ENCODE measurements around the gene PCSK1. TPM values are rescaled to one million over a fixed set of nuclear protein-coding genes. Genes with fewer than 3 reads are reported as not detected.

The PCSK1 gene
- polyA plus RNA-seq, 3 donors, result not detected

DNA sequence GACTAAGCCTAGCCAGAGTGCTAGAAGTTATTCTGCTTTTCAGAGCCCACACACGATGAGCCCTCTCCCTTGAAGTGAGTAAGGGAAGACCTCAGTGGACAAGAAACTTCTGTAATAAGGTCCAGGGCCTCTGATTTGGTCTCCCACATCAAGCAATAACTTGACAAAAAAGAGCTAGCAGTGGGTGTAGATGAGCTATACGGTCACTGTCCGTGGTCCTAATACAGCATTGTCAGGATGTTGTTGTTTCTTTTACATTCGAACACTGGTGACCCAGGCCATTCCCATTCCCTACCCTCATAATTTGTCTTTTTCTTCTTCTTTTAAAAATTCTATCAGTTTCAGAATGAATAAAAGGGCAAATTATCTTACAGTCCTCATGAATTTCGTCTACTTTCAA lies 5.2 kb downstream of the PCSK1 start:
- Mint-ChIP-seq H3K36me3 (peaks cover 1 to 4% of the 10 kb centered on the region in 2 donors), H3K9me3 (peaks cover 0 to 22% (median 17%) of the 10 kb centered on the region in 7 donors), H3K27me3 (ENCODE audit: low read depth in 3 of 3) (peaks cover 23 to 36% (median 29%) of the 10 kb centered on the region in 3 donors), H3K27ac (no peak overlapping the region), H3K4me1 (no peaks in the 10 kb centered on the region), H3K4me3 (no peak overlapping the region)
- intact Hi-C loops (cut with micrococcal nuclease), result no loop called here
- Histone ChIP-seq H3K9ac (ENCODE audit: insufficient read depth, low read length, poor library complexity, severe bottlenecking) (no peak overlapping the region), H4K20me1 (ENCODE audit: insufficient read depth, low read length) (no peaks in the 10 kb centered on the region), H3K4me3 (replicated peaks in 1 of 3; ENCODE audit: low read depth in 2 of 3, low read length in 3 of 3) (no peak overlapping the region), H3K36me3 (replicated peaks in 1 of 2; ENCODE audit: control insufficient read depth in 1 of 2, insufficient read depth in 2 of 2, low read length in 2 of 2) (no peaks in the 10 kb centered on the region), H3K4me2 (replicated peaks; ENCODE audit: extremely low read depth, low read length, poor library complexity, severe bottlenecking) (no peak overlapping the region), H3K79me2 (ENCODE audit: insufficient read depth, low read length) (no peaks in the 10 kb centered on the region), H3K9me3 (replicated peaks in 1 of 2; ENCODE audit: control insufficient read depth in 1 of 2, insufficient read depth in 1 of 2, low read length in 2 of 2) (peaks cover 13 to 22% of the 10 kb centered on the region in 2 donors), H3K4me1 (ENCODE audit: control insufficient read depth in 1 of 2, insufficient read depth in 2 of 2, low read length in 2 of 2) (no peaks in the 10 kb centered on the region), H3K27ac (ENCODE audit: low read depth in 1 of 2, low read length in 2 of 2) (no peak overlapping the region), H3K27me3 (ENCODE audit: control insufficient read depth in 2 of 2, insufficient read depth in 2 of 2, low read length in 2 of 2) (peaks cover 33 to 36% of the 10 kb centered on the region in 2 donors), H2AFZ (ENCODE audit: insufficient read depth, low read depth, low read length, poor library complexity, severe bottlenecking) (no peak overlapping the region)
- 33% methylated on average over 1 of the region's 5 CpGs for WGBS (ENCODE audit: insufficient coverage)
- TF ChIP-seq, protein P1, sequence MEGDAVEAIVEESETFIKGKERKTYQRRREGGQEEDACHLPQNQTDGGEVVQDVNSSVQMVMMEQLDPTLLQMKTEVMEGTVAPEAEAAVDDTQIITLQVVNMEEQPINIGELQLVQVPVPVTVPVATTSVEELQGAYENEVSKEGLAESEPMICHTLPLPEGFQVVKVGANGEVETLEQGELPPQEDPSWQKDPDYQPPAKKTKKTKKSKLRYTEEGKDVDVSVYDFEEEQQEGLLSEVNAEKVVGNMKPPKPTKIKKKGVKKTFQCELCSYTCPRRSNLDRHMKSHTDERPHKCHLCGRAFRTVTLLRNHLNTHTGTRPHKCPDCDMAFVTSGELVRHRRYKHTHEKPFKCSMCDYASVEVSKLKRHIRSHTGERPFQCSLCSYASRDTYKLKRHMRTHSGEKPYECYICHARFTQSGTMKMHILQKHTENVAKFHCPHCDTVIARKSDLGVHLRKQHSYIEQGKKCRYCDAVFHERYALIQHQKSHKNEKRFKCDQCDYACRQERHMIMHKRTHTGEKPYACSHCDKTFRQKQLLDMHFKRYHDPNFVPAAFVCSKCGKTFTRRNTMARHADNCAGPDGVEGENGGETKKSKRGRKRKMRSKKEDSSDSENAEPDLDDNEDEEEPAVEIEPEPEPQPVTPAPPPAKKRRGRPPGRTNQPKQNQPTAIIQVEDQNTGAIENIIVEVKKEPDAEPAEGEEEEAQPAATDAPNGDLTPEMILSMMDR (IDR thresholded peaks at IDR 0.05), result no peak
- no peak for DNase-seq

DNA sequence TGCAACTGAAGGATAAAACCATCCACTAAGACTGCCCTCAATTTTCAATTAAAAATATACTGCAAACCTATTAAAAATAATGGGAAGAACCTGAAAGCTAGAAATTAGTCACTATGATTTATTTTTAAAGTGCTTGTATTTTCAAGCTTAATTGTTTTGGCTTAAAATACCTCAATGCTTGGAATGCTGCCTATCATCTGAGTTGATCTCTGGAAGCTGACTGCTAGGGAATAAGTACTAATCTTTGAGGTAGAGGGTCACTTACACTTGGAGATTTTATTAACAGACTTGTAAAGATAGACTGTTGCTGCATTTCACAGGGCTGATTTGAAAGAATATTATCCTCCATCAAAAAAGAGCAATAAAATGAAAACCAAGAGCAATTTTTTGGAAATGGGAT lies 6.2 kb downstream of the PCSK1 start:
- H3K79me2 ChIP-seq (ENCODE audit: insufficient read depth, low read length), result no peaks in the 10 kb centered on the region
- no peak overlapping the region for H2AFZ ChIP-seq (ENCODE audit: insufficient read depth, low read depth, low read length, poor library complexity, severe bottlenecking)
- no peak overlapping the region for H3K4me3 ChIP-seq (replicated peaks in 1 of 3; ENCODE audit: low read depth in 2 of 3, low read length in 3 of 3)
- H3K4me2 ChIP-seq (replicated peaks; ENCODE audit: extremely low read depth, low read length, poor library complexity, severe bottlenecking), result no peak overlapping the region
- Mint-ChIP-seq H3K27me3 (ENCODE audit: low read depth in 3 of 3) (peaks cover 14 to 29% (median 19%) of the 10 kb centered on the region in 3 donors), H3K36me3 (peaks cover 0 to 2% of the 10 kb centered on the region in 2 donors), H3K4me3 (no peak overlapping the region), H3K4me1 (no peaks in the 10 kb centered on the region), H3K9me3 (peaks cover 0 to 12% (median 9%) of the 10 kb centered on the region in 7 donors), H3K27ac (no peak overlapping the region)
- intact Hi-C loops (cut with micrococcal nuclease), result no loop called here
- no peaks in the 10 kb centered on the region for H3K4me1 ChIP-seq (ENCODE audit: control insufficient read depth in 1 of 2, insufficient read depth in 2 of 2, low read length in 2 of 2)
- TF ChIP-seq, protein P1 (IDR thresholded peaks at IDR 0.05), result no peak
- H3K27me3 ChIP-seq (ENCODE audit: control insufficient read depth in 2 of 2, insufficient read depth in 2 of 2, low read length in 2 of 2), result peaks cover 23 to 26% of the 10 kb centered on the region in 2 donors
- H3K27ac ChIP-seq (ENCODE audit: low read depth in 1 of 2, low read length in 2 of 2), result no peak overlapping the region
- H3K9me3 ChIP-seq (replicated peaks in 1 of 2; ENCODE audit: control insufficient read depth in 1 of 2, insufficient read depth in 1 of 2, low read length in 2 of 2), result peaks cover 3 to 12% of the 10 kb centered on the region in 2 donors
- no peaks in the 10 kb centered on the region for H4K20me1 ChIP-seq (ENCODE audit: insufficient read depth, low read length)
- no peaks in the 10 kb centered on the region for H3K36me3 ChIP-seq (replicated peaks in 1 of 2; ENCODE audit: control insufficient read depth in 1 of 2, insufficient read depth in 2 of 2, low read length in 2 of 2)
- no peak for DNase-seq
- H3K9ac ChIP-seq (ENCODE audit: insufficient read depth, low read length, poor library complexity, severe bottlenecking), result no peak overlapping the region

Measured in CD14-positive monocyte (primary cell).